OCI-LY1 (cell line): ENCODE data around the gene PRKAR2A.

ENCODE experiments used
- CTCF ChIP-seq: fragments of 200-600 bp; sonication (generic), shearing (Covaris generic); IDR thresholded peaks from 2 replicates; pipeline ENCODE4 v1.5.1; 2017; ENCODE audit warnings: mild to moderate bottlenecking, antibody characterized with exemption, low read length, moderate library complexity, mixed read lengths
- EZH2 ChIP-seq: fragments of 200-600 bp; sonication (generic), shearing (Covaris generic); IDR thresholded peaks from 2 replicates; pipeline ENCODE4 v1.8.0; 2017; ENCODE audit warnings: borderline replicate concordance, mixed run types, mild to moderate bottlenecking, antibody characterized with exemption, low read length, moderate library complexity, mixed read lengths

DNA sequence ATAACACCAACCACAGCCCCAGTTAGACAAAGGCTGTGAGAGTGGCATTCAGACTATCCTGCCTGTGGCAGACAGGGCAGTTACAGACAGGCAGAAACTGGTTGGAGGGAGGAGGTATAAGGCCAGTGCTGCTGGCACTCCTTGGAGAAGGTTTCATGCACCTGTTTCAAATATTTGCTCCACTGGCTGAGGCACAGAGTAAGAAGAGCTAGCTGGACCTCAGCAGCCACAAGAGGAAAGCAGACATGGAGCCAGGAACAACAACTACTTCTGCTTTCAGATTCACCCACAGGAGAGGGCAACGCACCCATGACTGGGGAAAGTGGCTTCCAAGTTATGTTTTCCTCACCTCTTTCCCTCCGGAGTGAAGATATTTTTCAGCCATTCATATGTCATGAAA, 11.5 kb upstream of the PRKAR2A start:
- TF ChIP-seq CTCF (no peak), EZH2 (no peak)
